Transverse colon (tissue), 4 donors: ENCODE results near the gene LDLRAP1. TPM values are rescaled to one million over a fixed set of nuclear protein-coding genes. Genes with fewer than 3 reads are reported as not detected.
A peak's percentile ranks its signal among the peaks of the same experiment; 100 is the strongest.

Experiments
- DNase-seq: peaks from one replicate; pipeline ENCODE4 v3.0.0-alpha.2; 2019
- H3K27ac ChIP-seq, 4 donors: fragments of 200-600 bp; sonication (generic); 2 replicates each; pipeline ENCODE4 v1.5.1; 2016 to 2018; ENCODE audit warnings: inconsistent platforms in 4 of 4
- H3K27me3 ChIP-seq: fragments of 200-600 bp; sonication (generic); 2 replicates; pipeline ENCODE4 v1.5.1; 2017; ENCODE audit warnings: inconsistent platforms
- H3K36me3 ChIP-seq, 4 donors: fragments of 200-600 bp; sonication (generic); 2 replicates each; pipeline ENCODE4 v1.5.1; 2017 to 2019; ENCODE audit warnings: inconsistent platforms in 4 of 4
- H3K4me1 ChIP-seq, 4 donors: fragments of 200-600 bp; sonication (generic); 2 replicates each; pipeline ENCODE4 v1.5.1; 2017 to 2020; ENCODE audit warnings: inconsistent platforms in 4 of 4
- H3K4me3 ChIP-seq, 4 donors: fragments of 200-600 bp; sonication (generic); 1 replicate in 1 of 4; 2 replicates in 3 of 4; pipeline versions ENCODE4 v1.5.1 to v1.6.1; 2017 to 2019; ENCODE audit warnings: inconsistent platforms in 4 of 4
- H3K9me3 ChIP-seq, 2 donors: fragments of 200-600 bp; sonication (generic); 2 replicates each; pipeline ENCODE4 v1.5.1; 2017 to 2019; ENCODE audit warnings: inconsistent platforms in 2 of 2
- EP300 ChIP-seq: sonication (generic); formaldehyde crosslinking; IDR thresholded peaks from one replicate; pipeline ENCODE4 v1.6.1; 2017; ENCODE audit warnings: antibody characterized with exemption, low read depth
- POLR2A ChIP-seq: fragments of 450-650 bp; IDR thresholded peaks from one replicate; pipeline ENCODE4 v1.6.1; 2016; ENCODE audit warnings: antibody characterized with exemption, mild to moderate bottlenecking, moderate library complexity
- POLR2AphosphoS5 ChIP-seq, 3 donors: sonication (generic); formaldehyde crosslinking; IDR thresholded peaks; one replicate each; pipeline ENCODE4 v1.6.1; 2016; ENCODE audit warnings: antibody characterized with exemption in 3 of 3
- WGBS, 2 donors: methylation state at CpG; one replicate each; pipeline ENCODE4 v1.1.5; 2018; ENCODE audit warnings: low coverage in 1 of 2; 5-methylcytosine and 5-hydroxymethylcytosine counted together
- in situ Hi-C, 4 donors: fragments of 200-750 bp; cut with MboI; loops; one replicate each; pipeline versions ENCODE4 v1.15.0 to v1.15.1; 2017; ENCODE audit warnings: low sequenced_read_pairs in 3 of 4, low pct_ligation_motif_present in 1 of 4, low pct_unique_long_range_greater_than_20kb in 1 of 4
- intact Hi-C: fragments of 100-400 bp; cut with DNase I; formaldehyde crosslinking; loops from one replicate; pipeline ENCODE4 v1.15.1; 2023; ENCODE audit warnings: low total_unique reads
- total RNA-seq, 4 donors: library from RNA; depleted of rRNA; stranded (reverse); fragments of >200 nt; gene quantifications; one replicate each; pipeline ENCODE4 v1.1.0, GENCODE V29; 2016
- TF ChIP-seq, protein P1 (sequence below), 5 experiments: fragments of 200-600 bp in 3 of 5; fragments of 450-650 bp in 2 of 5; sonication (generic) in 3 of 5; IDR thresholded peaks; 1 replicate in 2 of 5; 2 replicates in 3 of 5; pipeline ENCODE4 v1.5.1; 2016 to 2017; ENCODE audit warnings: antibody characterized with exemption in 5 of 5, inconsistent platforms in 3 of 5, mild to moderate bottlenecking in 2 of 5, moderate library complexity in 1 of 5

LDLRAP1 gene
- total RNA-seq, 4 donors from 2014 or later = 24.9 to 75.6 (median 37.8) TPM

- Histone ChIP-seq H3K4me1 (peaks cover 11 to 50% (median 21%) of the 10 kb centered on the region in 4 donors), H3K9me3 (no peaks in the 10 kb centered on the region), H3K36me3 (no peaks in the 10 kb centered on the region), H3K27ac (peak overlapping the region; percentile 65 to 83 (median 76)), H3K4me3 (no peak overlapping the region), H3K27me3 (no peaks in the 10 kb centered on the region)
- WGBS, 2 donors = 73 to 80% methylated on average over 3 to 21 of the region's 21 CpGs
- TF ChIP-seq EP300 (no peak), POLR2A (no peak)
- intact Hi-C loops = no loop called here
- in situ Hi-C loops = no loop called here
- DNase-seq = no peak
These were observed 25.6 kb downstream of the LDLRAP1 start for GRCh38 chr1:25568834-25569596.

DNA sequence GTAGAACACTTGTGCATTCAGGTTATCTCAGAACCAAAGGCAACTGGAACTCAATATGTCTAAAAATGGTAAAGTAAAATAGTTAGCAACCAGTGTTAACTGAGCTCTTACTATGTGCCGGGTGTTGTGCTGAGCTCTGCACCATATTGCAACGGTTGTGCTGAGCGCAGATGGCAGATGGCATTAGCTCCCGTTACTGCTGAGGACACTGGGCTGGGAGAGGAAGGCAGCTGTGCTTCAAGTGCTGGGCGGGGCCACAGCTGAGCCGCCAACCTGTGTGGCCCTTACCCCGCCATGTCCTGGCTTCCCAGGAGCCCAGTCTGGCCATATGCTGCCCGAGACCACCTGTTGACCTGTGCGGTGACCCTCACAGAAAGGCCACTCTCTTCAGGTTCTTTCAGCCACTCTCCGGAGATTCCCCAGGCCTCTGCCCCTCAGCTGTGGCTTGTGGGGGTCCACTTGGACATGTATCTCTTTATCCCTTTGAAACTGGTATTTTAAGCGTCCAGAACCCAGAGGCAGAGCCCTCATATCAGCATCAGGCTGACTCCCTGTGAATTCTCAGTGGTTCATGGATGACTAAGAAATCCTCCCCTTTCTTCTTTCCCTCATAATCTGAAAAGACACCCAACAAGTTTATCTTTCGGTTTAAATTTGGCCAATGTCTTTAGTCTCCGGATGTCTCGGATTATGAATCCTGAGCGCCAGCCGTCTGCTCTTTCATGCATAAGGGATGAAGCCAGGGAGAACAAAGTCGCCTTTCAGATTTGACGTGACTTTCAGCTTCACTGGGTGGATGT, 26.4 kb downstream of the LDLRAP1 start:
- Histone ChIP-seq H3K36me3 (no peaks in the 10 kb centered on the region), H3K4me3 (no peak overlapping the region), H3K9me3 (no peaks in the 10 kb centered on the region), H3K4me1 (peaks cover 11 to 50% (median 23%) of the 10 kb centered on the region in 4 donors), H3K27ac (peak overlapping the region in 2 of 4 donors; percentile 18 to 82), H3K27me3 (no peaks in the 10 kb centered on the region)
- in situ Hi-C loops (no loop called here), intact Hi-C loops (no loop called here)
- no peak for TF ChIP-seq EP300
- TF ChIP-seq, protein P1, sequence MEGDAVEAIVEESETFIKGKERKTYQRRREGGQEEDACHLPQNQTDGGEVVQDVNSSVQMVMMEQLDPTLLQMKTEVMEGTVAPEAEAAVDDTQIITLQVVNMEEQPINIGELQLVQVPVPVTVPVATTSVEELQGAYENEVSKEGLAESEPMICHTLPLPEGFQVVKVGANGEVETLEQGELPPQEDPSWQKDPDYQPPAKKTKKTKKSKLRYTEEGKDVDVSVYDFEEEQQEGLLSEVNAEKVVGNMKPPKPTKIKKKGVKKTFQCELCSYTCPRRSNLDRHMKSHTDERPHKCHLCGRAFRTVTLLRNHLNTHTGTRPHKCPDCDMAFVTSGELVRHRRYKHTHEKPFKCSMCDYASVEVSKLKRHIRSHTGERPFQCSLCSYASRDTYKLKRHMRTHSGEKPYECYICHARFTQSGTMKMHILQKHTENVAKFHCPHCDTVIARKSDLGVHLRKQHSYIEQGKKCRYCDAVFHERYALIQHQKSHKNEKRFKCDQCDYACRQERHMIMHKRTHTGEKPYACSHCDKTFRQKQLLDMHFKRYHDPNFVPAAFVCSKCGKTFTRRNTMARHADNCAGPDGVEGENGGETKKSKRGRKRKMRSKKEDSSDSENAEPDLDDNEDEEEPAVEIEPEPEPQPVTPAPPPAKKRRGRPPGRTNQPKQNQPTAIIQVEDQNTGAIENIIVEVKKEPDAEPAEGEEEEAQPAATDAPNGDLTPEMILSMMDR (IDR thresholded peaks at IDR 0.05) = no peak
- DNase-seq = no peak
- WGBS, 2 donors = 77 to 87% methylated on average over 7 to 15 of the region's 18 CpGs

- TF ChIP-seq POLR2AphosphoS5 (IDR thresholded peaks at IDR 0.05) = no peak
- TF ChIP-seq POLR2A = no peak
- TF ChIP-seq, protein P1 (IDR thresholded peaks at IDR 0.05) = no peak
These were observed 27.6 kb downstream of the LDLRAP1 start for GRCh38 chr1:25570798-25571521.

DNA sequence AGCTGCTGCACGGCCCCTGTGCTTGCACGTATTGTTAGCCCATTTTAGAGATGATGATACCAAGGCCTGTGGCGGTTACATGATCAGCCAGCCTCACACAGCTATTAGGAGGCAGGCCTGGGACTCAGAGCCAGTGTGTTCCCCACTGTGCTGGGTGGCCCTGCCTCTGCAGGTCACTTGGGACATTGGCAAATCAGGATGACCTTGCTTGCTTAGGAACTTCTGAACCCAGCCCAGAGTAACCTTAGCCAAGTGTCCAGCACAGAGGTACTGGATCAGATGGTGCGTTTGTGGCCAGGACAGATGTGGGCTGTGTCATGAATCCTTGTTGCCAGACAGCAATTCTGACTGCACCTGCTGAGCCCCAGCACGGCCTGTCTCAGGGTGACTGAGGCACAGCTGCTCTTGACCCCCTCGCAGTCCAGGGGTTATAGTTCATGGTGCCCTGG, 28.1 kb downstream of the LDLRAP1 start:
- intact Hi-C loops (no loop called here), in situ Hi-C loops (no loop called here)
- DNase-seq = no peak
- Histone ChIP-seq H3K4me3 (no peak overlapping the region), H3K4me1 (peaks cover 11 to 42% (median 22%) of the 10 kb centered on the region in 4 donors), H3K27ac (no peak overlapping the region), H3K36me3 (no peaks in the 10 kb centered on the region), H3K9me3 (no peaks in the 10 kb centered on the region), H3K27me3 (no peaks in the 10 kb centered on the region)
- TF ChIP-seq EP300 (no peak), POLR2AphosphoS5 (IDR thresholded peaks at IDR 0.05) (no peak), POLR2A (no peak)
- TF ChIP-seq, protein P1 (IDR thresholded peaks at IDR 0.05) = no peak
- WGBS, 2 donors = 69% methylated on average over 4 of the region's 6 CpGs; no CpG with 5 or more reads in 1 of the 2 donors

More at GRCh38 chr1:25570798-25571521, 27.6 kb downstream of the LDLRAP1 start:
- H3K27ac ChIP-seq = no peak overlapping the region
- H3K27me3 ChIP-seq = no peaks in the 10 kb centered on the region
- in situ Hi-C loops = no loop called here
- peaks cover 11 to 48% (median 23%) of the 10 kb centered on the region in 4 donors for H3K4me1 ChIP-seq
- intact Hi-C loops = no loop called here
- no peaks in the 10 kb centered on the region for H3K36me3 ChIP-seq
- no peak overlapping the region for H3K4me3 ChIP-seq
- DNase-seq = no peak
- no peaks in the 10 kb centered on the region for H3K9me3 ChIP-seq
- 80 to 81% methylated on average over 4 to 12 of the region's 12 CpGs for WGBS, 2 donors
